Thyroid gland (tissue), 4 donors: Measurements from ENCODE around the gene ACSM2B. TPM values are rescaled to one million over a fixed set of nuclear protein-coding genes. Genes with fewer than 3 reads are reported as not detected.
"Not testable (repeated sequence)": the region's sequence is repeated elsewhere in the genome, so short reads cannot be mapped to it uniquely, and the experiment has no call there.

Experiments used
- DNase-seq, 2 donors: peaks; one replicate each; pipeline ENCODE4 v3.0.0-alpha.2; 2019
- H3K27ac ChIP-seq, 3 donors: fragments of 200-600 bp; sonication (generic); 1 replicate in 2 of 3; 2 replicates in 1 of 3; pipeline ENCODE4 v1.5.1; 2016 to 2019; ENCODE audit warnings: mild to moderate bottlenecking in 1 of 3, moderate library complexity in 1 of 3
- H3K27me3 ChIP-seq: fragments of 200-600 bp; sonication (generic); one replicate; pipeline ENCODE4 v1.5.1; 2019
- H3K36me3 ChIP-seq, 2 donors: fragments of 200-600 bp; sonication (generic); one replicate each; pipeline ENCODE4 v1.5.1; 2016 to 2019
- H3K4me1 ChIP-seq, 2 donors: fragments of 200-600 bp; sonication (generic); one replicate each; pipeline ENCODE4 v1.5.1; 2017 to 2019
- H3K4me3 ChIP-seq, 3 donors: fragments of 200-600 bp; sonication (generic); replicated peaks in 1 of 3; 1 replicate in 2 of 3; 2 replicates in 1 of 3; pipeline ENCODE4 v1.5.1; 2016; ENCODE audit warnings: mild to moderate bottlenecking in 1 of 3
- H3K9me3 ChIP-seq: fragments of 200-600 bp; sonication (generic); one replicate; pipeline ENCODE4 v1.5.1; 2017
- POLR2A ChIP-seq, 2 donors: fragments of 450-650 bp; IDR thresholded peaks; one replicate each; pipeline ENCODE4 v1.6.1; 2017; ENCODE audit warnings: antibody characterized with exemption in 2 of 2, mild to moderate bottlenecking in 2 of 2, moderate library complexity in 1 of 2
- WGBS, 2 donors: methylation state at CpG; one replicate each; pipeline ENCODE4 v1.1.5; 2017; 5-methylcytosine and 5-hydroxymethylcytosine counted together
- intact Hi-C: fragments of 100-400 bp; cut with DNase I; formaldehyde crosslinking; loops from one replicate; pipeline ENCODE4 v1.15.1; 2023
- total RNA-seq, 4 donors: library from RNA; depleted of rRNA; stranded (reverse); fragments of >200 nt; gene quantifications; one replicate each; pipeline ENCODE4 v1.2.3, GENCODE V29; 2016
- TF ChIP-seq, protein P1 (sequence below), 6 experiments: fragments of 200-600 bp in 3 of 6; fragments of 450-650 bp in 3 of 6; sonication (generic) in 3 of 6; IDR thresholded peaks; one replicate each; pipeline ENCODE4 v1.5.1; 2016 to 2019; ENCODE audit warnings: antibody characterized with exemption in 6 of 6, mild to moderate bottlenecking in 2 of 6, inconsistent platforms in 1 of 6, moderate library complexity in 1 of 6

ACSM2B gene
- total RNA-seq, 4 donors from 2014 or later: 0.27 to 2.3 (median 0.33) TPM; not detected in 1

DNA sequence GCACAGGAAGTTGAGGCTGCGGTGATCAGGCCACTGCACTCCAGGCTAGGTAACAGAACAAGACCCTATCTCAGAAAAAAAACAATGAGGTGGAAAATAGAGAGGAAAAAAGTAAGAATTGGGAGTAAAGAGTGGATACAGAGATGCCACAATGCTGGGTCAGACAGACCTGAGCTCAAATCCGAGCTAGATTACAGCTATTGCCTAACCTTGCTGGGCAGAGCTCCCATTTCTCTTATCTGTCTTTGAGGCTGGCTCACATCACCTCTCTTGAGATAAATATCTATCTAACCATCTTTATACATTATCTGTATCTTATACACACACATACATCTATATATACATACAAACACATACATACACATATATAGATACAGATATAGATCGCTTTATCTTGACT, 59.0 kb downstream of the ACSM2B start:
- no peak overlapping the region for H3K4me3 ChIP-seq
- no peaks in the 10 kb centered on the region for H3K27me3 ChIP-seq
- H3K36me3 ChIP-seq: no peaks in the 10 kb centered on the region
- TF ChIP-seq, protein P1, sequence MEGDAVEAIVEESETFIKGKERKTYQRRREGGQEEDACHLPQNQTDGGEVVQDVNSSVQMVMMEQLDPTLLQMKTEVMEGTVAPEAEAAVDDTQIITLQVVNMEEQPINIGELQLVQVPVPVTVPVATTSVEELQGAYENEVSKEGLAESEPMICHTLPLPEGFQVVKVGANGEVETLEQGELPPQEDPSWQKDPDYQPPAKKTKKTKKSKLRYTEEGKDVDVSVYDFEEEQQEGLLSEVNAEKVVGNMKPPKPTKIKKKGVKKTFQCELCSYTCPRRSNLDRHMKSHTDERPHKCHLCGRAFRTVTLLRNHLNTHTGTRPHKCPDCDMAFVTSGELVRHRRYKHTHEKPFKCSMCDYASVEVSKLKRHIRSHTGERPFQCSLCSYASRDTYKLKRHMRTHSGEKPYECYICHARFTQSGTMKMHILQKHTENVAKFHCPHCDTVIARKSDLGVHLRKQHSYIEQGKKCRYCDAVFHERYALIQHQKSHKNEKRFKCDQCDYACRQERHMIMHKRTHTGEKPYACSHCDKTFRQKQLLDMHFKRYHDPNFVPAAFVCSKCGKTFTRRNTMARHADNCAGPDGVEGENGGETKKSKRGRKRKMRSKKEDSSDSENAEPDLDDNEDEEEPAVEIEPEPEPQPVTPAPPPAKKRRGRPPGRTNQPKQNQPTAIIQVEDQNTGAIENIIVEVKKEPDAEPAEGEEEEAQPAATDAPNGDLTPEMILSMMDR (IDR thresholded peaks at IDR 0.05): no peak
- no peak for TF ChIP-seq POLR2A (IDR thresholded peaks at IDR 0.05)
- intact Hi-C loops: no loop called here
- WGBS, 2 donors: 63 to 75% methylated on average over 3 of the region's 3 CpGs
- no peaks in the 10 kb centered on the region for H3K4me1 ChIP-seq
- no peak overlapping the region for H3K27ac ChIP-seq
- no peak for DNase-seq
- no peaks in the 10 kb centered on the region for H3K9me3 ChIP-seq

GRCh38 chr16:20515688-20516090, 60.5 kb downstream of the ACSM2B start:
- Histone ChIP-seq H3K27ac (no peak overlapping the region), H3K4me3 (no peak overlapping the region), H3K9me3 (no peaks in the 10 kb centered on the region), H3K36me3 (no peaks in the 10 kb centered on the region), H3K27me3 (no peaks in the 10 kb centered on the region), H3K4me1 (no peaks in the 10 kb centered on the region)
- TF ChIP-seq POLR2A (IDR thresholded peaks at IDR 0.05): no peak
- TF ChIP-seq, protein P1 (IDR thresholded peaks at IDR 0.05): no peak
- intact Hi-C loops: no loop called here
- DNase-seq: no peak

- H3K4me1 ChIP-seq: no peaks in the 10 kb centered on the region
- no peaks in the 10 kb centered on the region for H3K27me3 ChIP-seq
- H3K9me3 ChIP-seq: no peaks in the 10 kb centered on the region
- H3K27ac ChIP-seq: no peak overlapping the region
- no peaks in the 10 kb centered on the region for H3K36me3 ChIP-seq
- WGBS, 2 donors: 66 to 74% methylated on average over 1 of the region's 1 CpG
- no peak for DNase-seq
- intact Hi-C loops: no loop called here
- TF ChIP-seq, protein P1 (IDR thresholded peaks at IDR 0.05): no peak
- no peak for TF ChIP-seq POLR2A (IDR thresholded peaks at IDR 0.05)
- H3K4me3 ChIP-seq: no peak overlapping the region
These were observed 65.8 kb downstream of the ACSM2B start for GRCh38 chr16:20510323-20510722.

DNA sequence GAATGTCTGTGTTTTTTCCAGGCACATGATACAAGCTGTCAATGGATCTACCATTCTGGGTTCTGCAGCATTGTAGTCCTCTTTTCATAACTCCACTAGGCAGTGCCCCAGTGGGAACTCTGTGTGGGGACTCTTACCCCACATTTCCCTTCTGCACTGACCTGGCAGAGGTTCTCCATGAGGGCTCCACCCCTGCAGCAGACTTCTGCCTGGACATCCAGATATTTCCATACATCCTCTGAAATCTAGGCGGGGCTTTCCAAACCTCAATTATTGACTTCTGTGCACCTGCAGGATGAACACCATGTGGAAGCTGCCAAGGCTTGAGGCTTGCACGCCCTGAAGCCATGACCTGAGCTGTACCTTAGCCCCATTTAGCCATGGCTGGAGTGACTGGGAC, 68.9 kb downstream of the ACSM2B start:
- intact Hi-C loops: no loop called here
- no peak for DNase-seq
- no peaks in the 10 kb centered on the region for H3K27me3 ChIP-seq

GRCh38 chr16:20504418-20504817, 71.7 kb downstream of the ACSM2B start:
- intact Hi-C loops: no loop called here
- WGBS, 2 donors: 40 to 63% methylated on average over 1 of the region's 1 CpG
- Histone ChIP-seq H3K9me3 (no peaks in the 10 kb centered on the region), H3K27ac (no peak overlapping the region), H3K27me3 (no peaks in the 10 kb centered on the region), H3K36me3 (no peaks in the 10 kb centered on the region), H3K4me1 (no peaks in the 10 kb centered on the region), H3K4me3 (no peak overlapping the region)
- no peak for DNase-seq
- TF ChIP-seq, protein P1 (IDR thresholded peaks at IDR 0.05): no peak
- TF ChIP-seq POLR2A (IDR thresholded peaks at IDR 0.05): no peak

More for the DNA sequence above, 68.9 kb downstream of the ACSM2B start:
- H3K36me3 ChIP-seq: no peaks in the 10 kb centered on the region
- WGBS, 2 donors: 72 to 80% methylated on average over 2 of the region's 2 CpGs
- H3K4me1 ChIP-seq: no peaks in the 10 kb centered on the region
- H3K9me3 ChIP-seq: no peaks in the 10 kb centered on the region
- H3K4me3 ChIP-seq: no peak overlapping the region
- no peak for TF ChIP-seq POLR2A (IDR thresholded peaks at IDR 0.05)
- TF ChIP-seq, protein P1 (IDR thresholded peaks at IDR 0.05): no peak
- no peak overlapping the region for H3K27ac ChIP-seq

DNA sequence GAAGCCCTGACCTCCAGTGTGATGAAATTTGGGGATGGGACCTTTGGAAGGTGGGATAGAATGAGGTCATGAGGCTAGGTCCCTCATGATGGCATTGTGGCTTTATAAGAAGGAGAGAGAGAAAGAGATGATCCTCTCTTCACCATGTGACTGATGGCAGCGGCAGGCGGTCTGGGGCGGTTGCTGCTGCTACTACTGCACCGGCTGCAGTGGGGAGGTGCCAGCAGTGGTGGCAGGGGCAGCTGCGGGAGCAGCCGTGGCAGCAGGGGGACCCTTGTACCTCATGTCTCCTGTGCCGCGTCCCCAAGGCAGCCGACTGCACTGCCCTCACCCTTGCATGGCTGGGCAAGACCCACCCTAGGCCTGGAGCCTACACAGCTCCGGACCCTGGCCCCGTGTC, 84.7 kb downstream of the ACSM2B start:
- H3K27me3 ChIP-seq, H3K4me3 ChIP-seq, H3K27ac ChIP-seq, H3K4me1 ChIP-seq, DNase-seq, H3K9me3 ChIP-seq, H3K36me3 ChIP-seq, intact Hi-C loops: not testable (repeated sequence)
- no CpG with 5 or more reads among the region's 11 CpGs for WGBS, 2 donors

DNA sequence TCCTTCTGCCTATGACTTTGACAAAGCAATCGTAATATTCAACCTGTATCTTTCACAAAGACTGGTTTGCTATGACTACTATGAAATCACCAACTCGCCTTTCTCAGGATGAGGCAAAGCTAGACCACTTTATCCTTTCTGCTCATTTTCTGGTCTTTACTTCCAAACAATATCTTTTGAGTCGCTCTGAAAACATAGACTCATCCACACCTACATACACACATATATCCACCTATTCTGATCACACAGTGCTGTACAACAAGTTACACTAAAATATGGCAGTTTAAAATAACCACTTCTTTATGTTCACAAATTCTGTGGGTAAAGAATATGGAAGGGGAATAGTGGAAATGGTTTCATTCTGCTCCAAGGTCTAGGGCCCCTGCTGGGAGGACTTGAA, 85.2 kb downstream of the ACSM2B start:
- H3K27me3 ChIP-seq, intact Hi-C loops, H3K27ac ChIP-seq, H3K4me3 ChIP-seq, H3K4me1 ChIP-seq, DNase-seq, H3K36me3 ChIP-seq, H3K9me3 ChIP-seq: not testable (repeated sequence)
- no CpG with 5 or more reads among the region's 3 CpGs for WGBS, 2 donors
